GM12875 (cell line): ENCODE measurements around the gene IQSEC1.
A peak's percentile ranks its signal among the peaks of the same experiment; 100 is the strongest.

Experiments used
- H3K4me3 ChIP-seq: one replicate; pipeline ENCODE4 v1.5.1; 2011; ENCODE audit warnings: low read depth, low read length, control low read depth
- TF ChIP-seq, protein P1 (sequence below): IDR thresholded peaks from 2 replicates; pipeline ENCODE4 v1.5.1; 2011; ENCODE audit warnings: low read depth, mild to moderate bottlenecking, control low read depth, inconsistent platforms, low read length, moderate library complexity, borderline replicate concordance; ENCODE audit not compliant: insufficient read depth

Gene IQSEC1

DNA sequence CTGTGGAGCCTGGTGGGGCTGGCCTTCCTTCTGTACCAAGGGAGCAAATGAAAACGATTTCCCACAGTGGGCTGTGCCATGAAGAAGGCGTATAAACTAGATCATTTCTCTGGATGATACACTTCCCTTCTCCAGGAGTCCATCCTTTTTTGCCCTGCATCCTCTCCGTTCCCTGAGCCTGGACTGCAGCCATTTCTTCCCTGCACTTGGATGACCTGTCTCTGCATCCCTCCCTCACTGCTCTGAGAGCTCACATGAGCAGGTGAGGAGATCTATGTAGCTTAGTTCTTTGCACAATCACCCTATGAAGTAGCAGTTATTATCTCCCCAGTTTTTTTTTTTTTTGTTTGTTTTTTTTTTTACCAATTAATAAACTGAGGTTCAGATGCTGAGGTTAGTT is 46.7 kb downstream of the IQSEC1 start:
- TF ChIP-seq, protein P1, sequence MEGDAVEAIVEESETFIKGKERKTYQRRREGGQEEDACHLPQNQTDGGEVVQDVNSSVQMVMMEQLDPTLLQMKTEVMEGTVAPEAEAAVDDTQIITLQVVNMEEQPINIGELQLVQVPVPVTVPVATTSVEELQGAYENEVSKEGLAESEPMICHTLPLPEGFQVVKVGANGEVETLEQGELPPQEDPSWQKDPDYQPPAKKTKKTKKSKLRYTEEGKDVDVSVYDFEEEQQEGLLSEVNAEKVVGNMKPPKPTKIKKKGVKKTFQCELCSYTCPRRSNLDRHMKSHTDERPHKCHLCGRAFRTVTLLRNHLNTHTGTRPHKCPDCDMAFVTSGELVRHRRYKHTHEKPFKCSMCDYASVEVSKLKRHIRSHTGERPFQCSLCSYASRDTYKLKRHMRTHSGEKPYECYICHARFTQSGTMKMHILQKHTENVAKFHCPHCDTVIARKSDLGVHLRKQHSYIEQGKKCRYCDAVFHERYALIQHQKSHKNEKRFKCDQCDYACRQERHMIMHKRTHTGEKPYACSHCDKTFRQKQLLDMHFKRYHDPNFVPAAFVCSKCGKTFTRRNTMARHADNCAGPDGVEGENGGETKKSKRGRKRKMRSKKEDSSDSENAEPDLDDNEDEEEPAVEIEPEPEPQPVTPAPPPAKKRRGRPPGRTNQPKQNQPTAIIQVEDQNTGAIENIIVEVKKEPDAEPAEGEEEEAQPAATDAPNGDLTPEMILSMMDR: no peak
- no peak overlapping the region for H3K4me3 ChIP-seq

DNA sequence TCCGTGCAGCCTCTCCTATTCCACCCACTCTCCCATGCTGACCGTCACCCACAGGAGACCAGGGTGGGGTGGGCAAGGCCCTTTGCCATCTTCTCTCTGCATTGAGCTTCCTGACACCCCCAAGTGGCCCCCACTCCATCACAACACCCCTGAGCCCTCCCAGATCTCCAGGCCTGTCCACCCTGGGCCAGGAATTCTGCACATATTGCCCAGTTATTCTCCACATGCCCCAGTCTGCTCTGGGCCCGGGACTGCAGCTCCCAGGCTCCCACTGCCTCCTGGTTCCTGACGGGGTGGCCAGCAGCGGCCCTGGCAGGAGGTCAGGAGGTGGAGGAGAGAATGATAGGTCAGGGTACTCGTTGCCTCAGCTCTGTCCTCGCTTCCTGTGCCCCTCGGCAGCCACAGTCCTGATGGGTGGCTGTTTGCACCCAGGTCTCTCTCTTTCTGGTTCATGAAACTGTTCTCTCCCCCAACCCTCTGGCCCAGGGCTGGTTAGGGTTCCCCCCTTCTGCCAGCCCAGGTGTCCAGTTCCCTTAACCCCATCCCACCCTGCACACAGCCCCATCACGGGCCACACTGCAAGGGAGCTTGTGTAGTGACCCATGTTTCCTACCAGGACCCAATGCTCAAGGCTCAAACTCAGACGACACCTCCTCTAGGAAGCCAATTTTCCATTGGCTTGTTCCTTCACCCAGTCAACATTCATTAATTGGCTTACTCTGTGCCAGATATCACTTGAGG is 47.3 kb downstream of the IQSEC1 start:
- H3K4me3 ChIP-seq: no peak overlapping the region
- TF ChIP-seq, protein P1: no peak

GRCh38 chr3:13025090-13025489 is 48.1 kb downstream of the IQSEC1 start:
- H3K4me3 ChIP-seq: no peak overlapping the region
- TF ChIP-seq, protein P1: no peak

GRCh38 chr3:13024765-13025065 is 48.5 kb downstream of the IQSEC1 start:
- no peak overlapping the region for H3K4me3 ChIP-seq
- TF ChIP-seq, protein P1: no peak

GRCh38 chr3:13023971-13024764 is 49.1 kb downstream of the IQSEC1 start:
- TF ChIP-seq, protein P1: no peak
- H3K4me3 ChIP-seq: no peak overlapping the region

DNA sequence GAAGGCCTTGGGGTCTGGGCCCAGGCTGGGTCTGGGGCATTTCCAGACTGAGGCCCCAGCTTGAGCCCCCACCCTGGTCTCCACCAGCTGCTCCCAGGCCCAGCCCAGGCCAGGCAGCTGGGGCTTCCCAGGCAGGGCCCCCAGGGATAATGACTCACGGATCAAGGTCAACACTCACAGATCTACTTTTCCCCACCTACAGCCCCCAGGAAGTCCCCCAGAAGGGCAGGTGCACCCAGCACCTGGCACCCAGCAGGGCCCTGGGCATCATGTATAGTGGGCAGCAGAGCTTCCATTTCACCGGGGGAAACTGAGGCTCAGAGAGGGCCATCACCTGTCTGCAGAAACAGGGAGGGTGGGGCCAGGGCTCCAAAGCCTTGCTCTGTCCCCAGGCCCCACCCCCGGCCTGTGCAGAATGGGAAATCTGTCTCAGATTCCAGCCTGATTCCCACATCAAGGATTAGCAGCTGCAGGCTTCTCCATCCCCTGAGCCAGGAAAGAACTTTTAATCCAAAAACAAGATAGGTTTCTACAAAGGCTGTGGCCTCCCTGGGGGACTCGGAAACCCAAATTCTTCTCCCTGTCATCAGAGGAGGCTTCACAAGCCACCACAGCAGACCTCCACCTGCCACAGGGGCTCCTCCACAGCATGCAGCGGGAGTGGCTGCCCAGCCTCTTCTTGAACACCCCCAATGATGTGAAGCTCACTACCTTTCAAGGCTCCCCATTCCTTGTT is 49.8 kb downstream of the IQSEC1 start:
- TF ChIP-seq, protein P1: no peak
- peak overlapping the region; percentile 79 for H3K4me3 ChIP-seq
